HG02623 (cell line): ENCODE data around the gene RBM15B.
"Not testable (repeated sequence)": the region's sequence is repeated elsewhere in the genome, so short reads cannot be mapped to it uniquely, and the experiment has no call there.

Experiments used
- ATAC-seq: cut with Tn5 transposase; IDR thresholded peaks from one replicate; pipeline ENCODE4 v1.9.1; 2021; ENCODE audit warnings: moderate library complexity; ENCODE audit not compliant: unreplicated experiment

RBM15B gene

GRCh38 chr3:51391075-51391565 is at the start of gene RBM15B:
TSS of gene RBM15B (plus strand) at chr3:51391285. CDS start at chr3:51391400, 115 bp downstream.
- ATAC-seq, result peak; percentile 90

- no peak for ATAC-seq
These were observed 47.0 kb upstream of the RBM15B start for GRCh38 chr3:51343918-51344687.

GRCh38 chr3:51350751-51351150 is 40.3 kb upstream of the RBM15B start:
- ATAC-seq, result no peak

- no peak for ATAC-seq
These were observed 38.0 kb upstream of the RBM15B start for GRCh38 chr3:51353131-51353530.

- no peak for ATAC-seq
These were observed 37.4 kb upstream of the RBM15B start for GRCh38 chr3:51353691-51354090.

- ATAC-seq, result no peak
These were observed 36.9 kb upstream of the RBM15B start for GRCh38 chr3:51354172-51354571.

- ATAC-seq, result no peak
These were observed 36.1 kb upstream of the RBM15B start for GRCh38 chr3:51354731-51355615.

GRCh38 chr3:51355891-51356578 is 35.0 kb upstream of the RBM15B start:
- ATAC-seq, result no peak

GRCh38 chr3:51357856-51358255 is 33.2 kb upstream of the RBM15B start:
- no peak for ATAC-seq

- no peak for ATAC-seq
These were observed 32.1 kb upstream of the RBM15B start for GRCh38 chr3:51358981-51359380.

GRCh38 chr3:51360806-51361205 is 30.3 kb upstream of the RBM15B start:
- no peak for ATAC-seq

- no peak for ATAC-seq
These were observed 29.3 kb upstream of the RBM15B start for GRCh38 chr3:51361746-51362145.

GRCh38 chr3:51362476-51362875 is 28.6 kb upstream of the RBM15B start:
- ATAC-seq, result no peak

GRCh38 chr3:51368276-51368675 is 22.8 kb upstream of the RBM15B start:
- ATAC-seq, result not testable (repeated sequence)

- ATAC-seq, result no peak
These were observed 19.0 kb upstream of the RBM15B start for GRCh38 chr3:51371943-51372557.

- ATAC-seq, result no peak
These were observed 17.2 kb upstream of the RBM15B start for GRCh38 chr3:51373658-51374421.

- no peak for ATAC-seq
These were observed 16.6 kb upstream of the RBM15B start for GRCh38 chr3:51374456-51374855.

GRCh38 chr3:51375136-51375535 is 15.9 kb upstream of the RBM15B start:
- ATAC-seq, result no peak

- ATAC-seq, result no peak
These were observed 15.5 kb upstream of the RBM15B start for GRCh38 chr3:51375571-51375970.

- no peak for ATAC-seq
These were observed 13.0 kb upstream of the RBM15B start for GRCh38 chr3:51378065-51378464.
